MM.1S (cell line): ENCODE measurements around the gene SCN3B.

Experiments used
- EZH2 ChIP-seq: fragments of 300-600 bp; sonication (generic); optimal IDR thresholded peaks from 2 replicates; pipeline ENCODE3; 2017; ENCODE audit warnings: low read depth, mild to moderate bottlenecking, antibody characterized with exemption, low read length, mixed read lengths
- EZH2phosphoT487 ChIP-seq: fragments of 300-600 bp; sonication (generic); IDR thresholded peaks from 2 replicates; pipeline ENCODE4 v1.6.1; 2018; ENCODE audit warnings: antibody characterized with exemption, low read length
- TF ChIP-seq, protein P1 (sequence below): fragments of 300-600 bp; sonication (generic); IDR thresholded peaks from 2 replicates; pipeline ENCODE4 v1.5.1; 2016; ENCODE audit warnings: antibody characterized with exemption, low read length, mixed read lengths

- TF ChIP-seq, protein P1, sequence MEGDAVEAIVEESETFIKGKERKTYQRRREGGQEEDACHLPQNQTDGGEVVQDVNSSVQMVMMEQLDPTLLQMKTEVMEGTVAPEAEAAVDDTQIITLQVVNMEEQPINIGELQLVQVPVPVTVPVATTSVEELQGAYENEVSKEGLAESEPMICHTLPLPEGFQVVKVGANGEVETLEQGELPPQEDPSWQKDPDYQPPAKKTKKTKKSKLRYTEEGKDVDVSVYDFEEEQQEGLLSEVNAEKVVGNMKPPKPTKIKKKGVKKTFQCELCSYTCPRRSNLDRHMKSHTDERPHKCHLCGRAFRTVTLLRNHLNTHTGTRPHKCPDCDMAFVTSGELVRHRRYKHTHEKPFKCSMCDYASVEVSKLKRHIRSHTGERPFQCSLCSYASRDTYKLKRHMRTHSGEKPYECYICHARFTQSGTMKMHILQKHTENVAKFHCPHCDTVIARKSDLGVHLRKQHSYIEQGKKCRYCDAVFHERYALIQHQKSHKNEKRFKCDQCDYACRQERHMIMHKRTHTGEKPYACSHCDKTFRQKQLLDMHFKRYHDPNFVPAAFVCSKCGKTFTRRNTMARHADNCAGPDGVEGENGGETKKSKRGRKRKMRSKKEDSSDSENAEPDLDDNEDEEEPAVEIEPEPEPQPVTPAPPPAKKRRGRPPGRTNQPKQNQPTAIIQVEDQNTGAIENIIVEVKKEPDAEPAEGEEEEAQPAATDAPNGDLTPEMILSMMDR = no peak
- TF ChIP-seq EZH2phosphoT487 (no peak), EZH2 (no peak)
Measured at GRCh38 chr11:123587559-123587958, 66.9 kb downstream of the SCN3B start.
